ENCODE data around the gene ANO2.

GRCh38 chr12:5956987-5957386 lies 11.9 kb upstream of the ANO2 start:
- TF ChIP-seq CTCF (IDR thresholded peaks at IDR 0.05) (no peak), POLR2A (IDR thresholded peaks at IDR 0.05) (no peak)

Measured in uterus (tissue), 2 donors.